GM18858 (cell line): ENCODE results near the gene NUF2.
A peak's percentile ranks its signal among the peaks of the same experiment; 100 is the strongest.
"Not testable (repeated sequence)": the region's sequence is repeated elsewhere in the genome, so short reads cannot be mapped to it uniquely, and the experiment has no call there.

Experiments
- ATAC-seq: cut with Tn5 transposase; IDR thresholded peaks from one replicate; pipeline ENCODE4 v1.9.1; 2021; ENCODE audit not compliant: unreplicated experiment

The NUF2 gene

GRCh38 chr1:163331116-163331515 lies 9.4 kb downstream of the NUF2 start:
- ATAC-seq: no peak

GRCh38 chr1:163335216-163335615 lies 13.5 kb downstream of the NUF2 start:
- no peak for ATAC-seq

- ATAC-seq: no peak
Measured at GRCh38 chr1:163337631-163338030, 15.9 kb downstream of the NUF2 start.

- no peak for ATAC-seq
Measured at GRCh38 chr1:163346326-163346870, 24.6 kb downstream of the NUF2 start.

GRCh38 chr1:163347106-163347505 lies 25.4 kb downstream of the NUF2 start:
- ATAC-seq: no peak

GRCh38 chr1:163351912-163352311 lies 30.2 kb downstream of the NUF2 start:
- no peak for ATAC-seq

- no peak for ATAC-seq
Measured at GRCh38 chr1:163357378-163357777, 35.6 kb downstream of the NUF2 start.

- not testable (repeated sequence) for ATAC-seq
Measured at GRCh38 chr1:163358172-163358571, 36.4 kb downstream of the NUF2 start.

- peak; percentile 59 for ATAC-seq
Measured at GRCh38 chr1:163361123-163361934, 39.6 kb downstream of the NUF2 start.

- ATAC-seq: no peak
Measured at GRCh38 chr1:163365186-163365585, 43.4 kb downstream of the NUF2 start.

- ATAC-seq: no peak
Measured at GRCh38 chr1:163366555-163366954, 44.8 kb downstream of the NUF2 start.

- ATAC-seq: no peak
Measured at GRCh38 chr1:163367721-163368120, 46.0 kb downstream of the NUF2 start.

- ATAC-seq: no peak
Measured at GRCh38 chr1:163372576-163372975, 50.8 kb downstream of the NUF2 start.

GRCh38 chr1:163378554-163378953 lies 56.8 kb downstream of the NUF2 start:
- ATAC-seq: no peak

- no peak for ATAC-seq
Measured at GRCh38 chr1:163379801-163380200, 58.0 kb downstream of the NUF2 start.

GRCh38 chr1:163381487-163382184 lies 59.9 kb downstream of the NUF2 start:
- no peak for ATAC-seq

GRCh38 chr1:163382395-163382794 lies 60.6 kb downstream of the NUF2 start:
- no peak for ATAC-seq

- no peak for ATAC-seq
Measured at GRCh38 chr1:163387146-163387545, 65.4 kb downstream of the NUF2 start.

GRCh38 chr1:163388970-163389369 lies 67.2 kb downstream of the NUF2 start:
- ATAC-seq: no peak

GRCh38 chr1:163395790-163396189 lies 74.0 kb downstream of the NUF2 start:
- ATAC-seq: no peak

GRCh38 chr1:163397451-163398200 lies 75.9 kb downstream of the NUF2 start:
- ATAC-seq: no peak
